Stimulated activated CD8-positive, alpha-beta memory T cell treated with anti-CD3 and anti-CD28 coated beads, Interleukin-15, amount 100 ng/mL, for 4 hours (primary cell): Measurements from ENCODE around the gene UBQLN3.

ENCODE experiments used
- DNase-seq, 2 donors: peaks; one replicate each; pipeline ENCODE4 v3.0.0-alpha.2; 2020; ENCODE audit warnings: low read depth in 2 of 2

UBQLN3 gene

GRCh38 chr11:5505363-5506048 is 4.3 kb downstream of the UBQLN3 start:
- DNase-seq: no peak

- no peak for DNase-seq
These were observed 5.3 kb downstream of the UBQLN3 start for GRCh38 chr11:5504403-5504921.

GRCh38 chr11:5500393-5500801 is 9.4 kb downstream of the UBQLN3 start:
- no peak for DNase-seq

GRCh38 chr11:5499671-5500070 is 10.1 kb downstream of the UBQLN3 start:
- no peak for DNase-seq

- no peak for DNase-seq
These were observed 20.0 kb downstream of the UBQLN3 start for GRCh38 chr11:5489576-5490357.

- DNase-seq: no peak
These were observed 20.9 kb downstream of the UBQLN3 start for GRCh38 chr11:5488798-5489399.

GRCh38 chr11:5488385-5488784 is 21.4 kb downstream of the UBQLN3 start, which contains the start of gene OR52D1:
TSS of gene OR52D1 (plus strand) at chr11:5488685. CDS start at chr11:5488707, 22 bp downstream.
- DNase-seq: no peak

- DNase-seq: no peak
These were observed 23.3 kb downstream of the UBQLN3 start for GRCh38 chr11:5486421-5486820.

GRCh38 chr11:5486003-5486402 is 23.8 kb downstream of the UBQLN3 start:
- no peak for DNase-seq

- DNase-seq: no peak
These were observed 33.5 kb downstream of the UBQLN3 start for GRCh38 chr11:5476186-5476819.

- no peak for DNase-seq
These were observed 35.8 kb downstream of the UBQLN3 start for GRCh38 chr11:5473921-5474320.

GRCh38 chr11:5467527-5467926 is 42.2 kb downstream of the UBQLN3 start:
- no peak for DNase-seq

GRCh38 chr11:5460983-5461621 is 48.7 kb downstream of the UBQLN3 start:
- DNase-seq: no peak
